ENCODE results near the gene DGKG.

Gene DGKG

DNA sequence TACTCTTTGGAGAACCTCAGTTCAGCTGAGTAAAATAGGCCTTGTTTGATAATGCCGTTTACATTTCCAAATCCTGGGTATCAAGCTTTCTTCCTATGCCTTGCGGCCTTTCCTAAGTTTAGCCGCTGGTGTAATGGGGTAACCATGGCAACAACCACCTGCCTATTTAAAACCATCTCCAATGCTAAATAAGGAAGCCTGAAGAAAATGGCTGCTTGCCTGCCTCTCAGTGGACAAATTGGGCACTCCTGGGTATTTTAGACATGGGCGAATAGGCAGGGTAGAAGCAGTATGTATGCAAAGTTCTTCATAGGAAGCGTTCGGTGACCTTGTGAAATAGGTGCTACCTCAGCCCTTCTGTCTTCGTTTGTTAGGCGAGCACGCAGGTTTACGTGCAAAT, 122.7 kb downstream of the DGKG start:
- peak; percentile 45 for DNase-seq (ENCODE audit: low spot score)

DNA sequence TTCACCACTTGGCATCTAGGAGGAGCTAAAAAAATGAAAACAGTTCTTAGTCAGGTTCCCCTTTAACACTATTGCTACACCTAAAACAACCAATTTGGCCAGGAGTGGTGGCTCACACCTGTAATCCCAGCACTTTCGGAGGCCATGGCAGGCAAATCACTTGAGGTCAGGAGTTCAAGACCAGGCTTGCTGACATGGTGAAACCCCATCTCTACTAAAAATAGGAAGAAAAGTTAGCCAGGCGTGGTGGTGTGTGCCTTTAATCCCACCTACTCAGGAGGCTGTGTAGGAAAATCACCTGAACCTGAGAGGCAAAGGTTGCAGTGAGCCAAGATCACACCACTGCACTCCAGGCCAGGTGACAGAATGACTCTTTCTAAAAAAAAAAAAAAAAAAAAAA, 124.1 kb downstream of the DGKG start:
- DNase-seq (ENCODE audit: low spot score), result no peak

DNA sequence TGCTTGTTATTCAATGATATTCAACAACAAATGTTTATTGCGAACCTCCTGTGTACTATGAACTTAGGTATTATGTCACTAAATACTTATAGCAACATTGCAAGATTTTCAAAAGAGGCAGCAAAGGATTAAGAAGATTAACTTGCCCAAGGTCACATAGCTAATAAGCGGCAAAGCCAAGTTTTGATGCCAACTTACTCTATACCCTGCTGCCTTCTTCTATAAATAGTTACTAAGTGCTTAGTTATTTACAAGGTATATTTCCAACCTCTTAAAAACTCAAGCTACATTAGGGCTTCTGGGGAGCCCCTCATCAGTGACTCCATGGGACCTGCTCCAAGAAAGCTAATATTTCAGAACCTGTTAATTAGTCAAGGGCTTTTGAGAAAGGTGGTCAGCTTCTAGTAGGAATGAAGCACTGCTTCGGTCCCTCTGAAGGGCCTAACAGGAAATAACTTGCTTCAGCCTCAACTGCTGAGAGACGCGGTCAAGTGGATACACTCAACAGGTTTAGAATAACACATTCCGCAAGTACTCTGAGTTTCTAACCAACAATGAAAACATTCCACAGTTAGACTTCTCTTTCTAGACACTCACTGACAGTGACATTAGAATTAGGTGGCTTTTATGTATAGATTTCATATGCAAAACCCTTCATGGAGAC, 125.5 kb downstream of the DGKG start:
- no peak for DNase-seq (ENCODE audit: low spot score)

DNA sequence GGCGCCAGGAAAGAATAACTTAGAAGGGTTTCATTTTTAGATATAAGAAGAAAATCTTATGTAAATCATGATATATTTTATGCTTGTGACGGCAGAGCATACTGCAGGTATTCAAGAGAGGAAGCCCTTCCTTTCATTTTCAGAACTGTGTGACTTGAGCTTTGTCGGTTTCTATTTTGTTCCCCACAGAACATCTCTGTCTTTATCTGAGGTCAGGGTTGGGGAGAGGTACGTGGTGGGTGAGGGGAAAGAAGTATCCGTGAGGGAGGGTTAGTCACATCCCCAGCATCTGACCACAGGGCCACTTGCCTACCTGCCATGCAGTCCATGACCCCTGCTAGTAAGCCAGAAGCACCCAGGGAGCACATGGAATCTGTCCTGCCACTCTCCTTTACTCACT, 126.5 kb downstream of the DGKG start:
- DNase-seq (ENCODE audit: low spot score), result no peak

DNA sequence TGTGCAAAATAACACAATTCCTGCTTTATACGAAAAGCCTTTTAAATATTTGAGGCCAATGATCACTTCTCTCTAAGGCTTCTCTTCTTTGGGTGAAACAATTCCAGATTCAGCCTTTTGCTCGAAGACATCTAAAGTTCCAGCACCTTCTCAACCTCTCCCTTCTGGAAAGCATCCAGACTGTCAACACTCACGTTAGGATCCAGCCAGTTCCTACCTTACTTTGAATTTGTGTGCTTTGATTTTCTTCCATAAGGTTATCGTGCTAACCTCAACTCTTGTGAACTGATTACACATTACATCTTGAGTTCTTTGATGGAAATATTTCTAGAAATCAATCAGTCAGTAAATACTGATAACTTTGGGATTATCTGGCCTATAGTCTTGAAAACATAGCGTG, 127.9 kb downstream of the DGKG start:
- no peak for DNase-seq (ENCODE audit: low spot score)

DNA sequence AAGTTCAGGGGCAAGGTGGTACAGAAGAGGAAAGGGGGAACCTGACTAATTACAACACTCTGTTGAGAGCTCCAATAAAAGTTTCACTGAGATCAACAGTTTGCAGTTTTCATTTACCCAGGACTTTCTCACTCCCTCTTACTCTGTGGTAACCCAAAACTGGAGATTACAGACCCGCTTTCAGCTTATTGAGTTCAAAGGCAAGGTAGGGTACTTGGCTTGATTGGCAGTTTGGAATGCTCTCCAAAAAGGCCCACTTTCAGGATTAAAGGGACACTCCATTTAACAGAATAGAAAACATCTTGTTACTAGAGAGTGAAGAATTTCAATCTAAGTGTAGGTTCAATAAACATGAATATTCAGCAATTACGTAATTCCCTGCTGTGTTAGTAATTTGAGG, 135.6 kb downstream of the DGKG start:
- DNase-seq (ENCODE audit: low spot score), result no peak

DNA sequence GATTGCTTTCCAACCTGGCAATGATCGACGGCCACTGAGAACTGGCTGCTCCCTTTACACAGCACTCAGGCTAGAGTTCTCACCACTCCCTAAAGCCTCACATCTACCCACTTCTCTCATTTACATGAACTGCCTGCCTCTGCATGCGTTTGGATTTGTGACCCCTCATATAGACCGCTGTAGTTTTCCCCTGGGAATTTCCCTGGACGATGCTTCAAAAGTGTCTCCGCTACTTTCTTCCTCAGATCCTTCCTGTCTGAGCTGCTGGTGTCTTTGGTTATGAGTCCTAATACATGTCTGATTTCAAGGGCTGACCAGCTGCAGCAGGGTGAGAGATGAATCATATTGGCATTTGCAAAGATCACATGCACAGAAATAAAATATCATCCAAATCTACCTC, 136.4 kb downstream of the DGKG start:
- no peak for DNase-seq (ENCODE audit: low spot score)

DNA sequence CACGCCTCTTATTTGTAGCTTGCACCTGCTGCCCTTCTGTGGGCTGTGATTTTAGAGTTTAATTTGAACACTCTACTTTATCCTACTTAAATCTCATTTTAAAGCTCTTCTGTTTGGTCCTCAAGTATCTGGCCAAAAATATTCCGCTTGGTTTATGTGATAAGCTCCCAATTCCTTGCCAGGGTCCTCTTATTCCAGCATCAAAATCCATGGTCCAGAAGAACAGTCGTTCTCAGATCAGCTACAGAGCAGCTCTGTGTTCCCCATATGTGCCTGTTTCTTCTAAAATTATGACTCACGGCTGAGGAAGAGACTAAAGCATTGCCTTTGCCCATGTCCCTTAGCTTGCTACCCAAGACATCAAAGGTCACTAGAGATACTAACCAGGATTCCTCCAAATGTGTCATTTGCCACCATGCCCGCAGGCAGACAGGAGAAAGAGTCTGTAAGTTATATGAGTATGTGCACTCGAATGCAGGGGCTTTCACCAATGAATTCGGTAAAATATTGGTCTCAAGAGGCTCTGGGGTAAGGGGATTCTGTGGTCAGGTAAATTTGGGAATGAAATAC, 137.9 kb downstream of the DGKG start:
- no peak for DNase-seq (ENCODE audit: low spot score)

DNA sequence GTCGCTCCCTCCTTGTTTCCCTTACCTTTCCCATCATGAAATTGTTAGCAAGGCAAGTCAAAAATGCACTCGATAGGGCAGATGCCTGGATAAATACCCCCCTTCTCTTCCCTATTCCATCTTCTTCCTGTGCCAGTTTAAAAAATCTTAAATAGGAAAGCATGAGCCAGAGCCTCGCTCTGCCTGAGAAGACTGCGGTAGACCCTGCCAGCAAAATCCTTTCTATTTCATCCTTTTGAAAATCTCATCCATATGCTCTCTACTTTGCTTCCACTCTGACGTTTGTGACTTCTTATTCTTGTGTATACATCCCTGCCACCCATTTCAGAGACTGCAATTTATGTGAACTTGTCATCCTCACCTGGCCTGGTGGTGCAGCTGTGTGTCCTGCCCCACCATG, 138.6 kb downstream of the DGKG start:
- DNase-seq (ENCODE audit: low spot score), result no peak

DNA sequence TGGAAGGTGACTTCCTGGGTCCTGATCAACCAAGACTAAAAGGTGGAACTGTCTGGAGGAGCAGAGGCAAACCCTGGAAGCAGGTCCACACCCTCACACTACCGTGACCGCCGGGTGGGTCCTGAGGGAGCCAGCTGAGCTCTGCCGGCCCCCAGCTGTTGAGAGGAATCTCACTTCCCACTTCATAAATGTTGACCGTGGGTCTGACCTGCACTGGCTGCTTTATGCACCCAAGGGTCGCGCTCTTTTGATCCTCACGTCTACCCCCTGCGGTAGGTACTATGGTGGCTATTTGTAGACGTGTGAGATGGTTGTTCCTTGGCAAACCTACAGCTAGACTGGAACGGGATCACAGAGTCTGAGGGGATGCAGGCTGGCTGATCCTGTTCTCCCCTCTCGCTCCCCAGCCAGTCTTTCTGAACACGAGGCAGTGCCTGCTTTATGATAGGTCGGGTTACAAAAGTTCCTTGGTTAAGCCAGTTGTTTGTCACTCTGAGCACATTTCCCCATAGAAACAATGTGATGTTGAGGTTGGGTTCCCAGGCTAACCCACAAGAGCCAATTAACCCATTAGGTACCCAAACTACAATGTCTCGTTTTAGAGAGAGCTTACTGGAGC, 140.2 kb downstream of the DGKG start:
- no peak for DNase-seq (ENCODE audit: low spot score)

DNA sequence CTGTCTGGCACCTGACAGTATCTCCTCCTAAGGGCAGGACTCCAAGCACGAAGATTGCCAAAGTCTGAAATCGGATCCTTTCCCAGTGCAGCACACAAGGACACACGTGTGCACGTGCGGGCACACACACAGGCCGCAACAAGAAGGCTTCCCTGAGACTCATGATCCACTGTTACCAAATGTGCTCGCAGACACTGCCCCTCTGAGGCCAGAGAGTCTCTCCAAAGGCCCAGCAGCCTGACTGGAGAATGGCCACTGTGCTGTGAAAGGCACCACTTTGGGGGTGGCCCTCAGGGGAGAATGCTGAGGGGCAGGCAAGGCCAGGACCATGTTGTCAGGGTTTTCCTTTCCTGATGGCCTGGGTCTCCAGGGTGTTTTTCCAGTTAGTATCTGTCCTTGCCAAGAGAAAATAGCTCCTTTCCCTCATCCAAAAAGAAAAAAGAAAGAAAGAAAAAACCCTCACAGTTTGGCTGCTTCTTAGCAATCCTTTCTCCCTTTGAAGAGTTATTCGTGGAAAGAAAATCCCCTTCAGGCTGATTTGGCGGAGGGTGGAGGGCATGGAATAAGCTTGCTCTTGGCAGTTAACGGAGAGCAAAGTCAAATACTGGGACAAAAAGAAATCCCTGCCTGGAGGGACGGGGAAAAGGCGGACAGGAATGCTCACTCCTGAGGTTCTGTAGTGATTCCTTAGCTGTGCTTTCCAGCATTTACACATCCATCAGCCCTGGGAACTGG, 141.0 kb downstream of the DGKG start:
- DNase-seq (ENCODE audit: low spot score), result no peak

DNA sequence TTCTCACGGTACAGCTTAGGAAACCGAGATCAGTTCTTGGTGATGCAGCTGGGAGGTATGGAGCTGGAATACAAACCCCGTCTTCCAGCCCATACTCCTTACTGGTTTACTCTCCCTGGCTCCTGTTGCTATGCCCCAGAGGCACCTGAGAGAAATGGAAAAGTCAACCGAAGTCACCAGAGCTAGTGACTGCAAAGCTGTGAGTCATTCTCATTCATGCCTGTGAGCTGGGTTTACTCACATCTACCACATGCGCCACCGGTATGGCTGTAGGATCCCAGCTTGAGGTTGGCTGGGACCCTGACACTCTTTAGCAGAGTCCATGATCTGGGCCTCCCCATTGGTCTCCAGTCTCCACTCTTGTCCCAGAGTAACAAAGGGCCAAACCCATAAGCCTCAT, 141.7 kb downstream of the DGKG start:
- DNase-seq (ENCODE audit: low spot score), result peak; percentile 41

DNA sequence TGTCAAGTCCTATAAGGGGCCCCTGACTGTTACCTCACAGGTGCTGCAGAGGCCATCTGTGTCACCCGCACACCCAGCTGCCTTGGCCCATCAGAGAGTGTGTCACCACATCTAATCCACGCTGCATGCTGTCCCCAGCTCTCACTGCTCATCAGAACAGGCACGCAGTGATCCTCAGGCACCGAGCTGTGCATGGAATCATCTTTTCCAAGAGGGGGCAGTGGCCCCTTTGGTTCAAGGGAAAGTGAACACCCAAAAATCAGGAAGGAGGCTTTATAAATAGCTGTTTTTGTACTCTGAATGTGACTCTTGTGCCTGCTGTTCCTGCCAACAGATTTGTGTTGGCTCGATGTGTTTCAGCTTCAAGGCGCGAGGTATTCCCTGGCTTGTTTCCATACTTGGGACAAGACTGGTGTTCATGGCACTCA, 142.8 kb downstream of the DGKG start:
- no peak for DNase-seq (ENCODE audit: low spot score)

DNA sequence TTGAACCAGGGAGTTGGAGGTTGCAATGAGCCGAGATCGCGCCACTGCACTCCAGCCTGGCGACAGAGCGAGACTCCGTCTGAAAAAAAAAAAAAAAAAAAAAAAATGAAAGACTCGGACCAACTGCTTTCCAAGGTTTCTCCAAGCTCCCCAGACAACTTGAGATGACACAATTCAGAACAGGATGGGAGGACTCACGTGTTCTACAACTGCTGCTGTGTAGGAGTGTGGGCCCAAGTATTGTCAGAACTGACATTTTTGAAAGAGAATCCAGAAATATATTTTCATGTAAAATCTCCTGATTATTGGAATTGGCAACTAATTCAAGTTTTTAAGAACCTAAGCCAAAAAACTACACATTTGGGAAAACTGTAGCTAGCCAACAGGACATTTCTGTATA, 143.6 kb downstream of the DGKG start:
- no peak for DNase-seq (ENCODE audit: low spot score)

DNA sequence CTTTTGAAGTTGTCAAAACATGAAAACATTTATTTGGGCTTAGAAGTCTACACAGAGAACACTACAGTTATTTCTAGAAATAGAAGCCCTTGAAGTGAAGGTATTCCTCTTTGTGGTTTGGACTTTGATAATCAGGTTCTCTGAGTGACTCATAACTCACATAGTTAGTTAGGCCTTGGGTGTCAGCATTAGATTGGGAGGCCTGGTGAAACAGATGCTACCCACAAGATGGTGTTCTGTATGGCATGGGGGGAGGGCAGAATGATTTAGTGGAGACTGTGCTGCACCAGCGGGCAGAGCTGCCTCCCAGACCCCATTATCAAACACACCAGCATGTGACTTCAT, 144.2 kb downstream of the DGKG start:
- peak; percentile 93 for DNase-seq (ENCODE audit: low spot score)

DNA sequence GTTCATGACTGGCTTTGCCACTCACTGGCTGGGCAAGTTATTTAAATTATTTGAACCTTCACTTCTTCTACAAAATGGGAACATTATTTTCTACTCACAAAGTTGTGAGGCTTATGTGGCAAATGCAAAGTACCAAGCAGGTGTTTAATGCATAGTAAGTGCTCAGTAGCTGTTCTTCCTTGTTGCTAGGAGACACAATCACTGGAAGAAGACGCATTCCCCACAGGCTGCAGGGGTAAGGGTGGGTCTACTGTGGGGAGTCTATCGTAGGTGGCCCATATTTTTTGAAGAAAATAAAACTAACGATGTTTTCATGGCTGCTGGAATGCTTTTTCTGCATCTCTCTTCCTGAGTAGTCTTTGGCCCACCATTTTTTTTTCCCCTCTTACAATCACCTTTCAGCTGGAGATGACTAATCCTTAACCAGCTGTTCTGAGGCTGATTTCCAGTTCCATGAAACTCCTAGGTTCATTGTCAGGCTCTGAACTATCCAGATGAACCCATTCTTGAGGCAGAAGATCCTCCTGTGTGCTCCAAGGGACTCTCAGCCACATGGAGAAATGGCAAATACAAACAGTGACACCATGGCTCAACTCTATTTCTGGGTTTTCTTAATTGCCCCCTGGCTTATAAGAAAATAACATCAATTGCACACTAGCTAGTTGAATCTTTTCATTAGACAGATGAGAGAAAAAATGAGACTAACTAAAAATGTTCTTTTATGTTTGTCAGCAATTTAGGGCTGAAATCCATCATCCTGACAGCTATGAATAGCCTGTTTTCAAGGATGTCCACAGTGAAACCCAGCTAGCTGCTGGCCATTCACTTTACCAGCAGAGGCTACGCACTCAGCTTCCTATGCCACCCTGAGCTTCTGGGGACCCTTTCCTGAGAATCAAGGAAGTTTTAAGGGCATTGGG, 144.9 kb downstream of the DGKG start:
- peak; percentile 49 for DNase-seq (ENCODE audit: low spot score)

DNA sequence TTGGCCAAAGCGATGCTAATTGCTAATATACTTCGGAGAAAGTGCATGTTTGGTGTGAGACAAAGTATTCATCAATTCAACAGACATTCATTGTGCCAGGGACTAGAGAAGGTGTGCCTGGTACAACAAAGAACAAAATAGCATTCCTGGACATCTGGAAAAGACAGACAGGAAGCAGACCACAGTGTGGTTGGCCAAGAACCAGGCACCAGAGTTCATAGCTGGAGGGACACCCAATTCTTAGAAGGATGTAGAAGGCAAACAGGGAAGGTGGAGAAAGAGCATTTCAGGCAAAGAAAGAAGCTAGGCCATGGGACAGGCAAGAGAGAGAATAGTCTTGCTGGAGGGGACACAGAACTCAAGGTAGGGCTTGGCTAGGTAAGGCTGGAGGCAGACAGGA, 147.4 kb downstream of the DGKG start:
- DNase-seq (ENCODE audit: low spot score), result peak; percentile 46

DNA sequence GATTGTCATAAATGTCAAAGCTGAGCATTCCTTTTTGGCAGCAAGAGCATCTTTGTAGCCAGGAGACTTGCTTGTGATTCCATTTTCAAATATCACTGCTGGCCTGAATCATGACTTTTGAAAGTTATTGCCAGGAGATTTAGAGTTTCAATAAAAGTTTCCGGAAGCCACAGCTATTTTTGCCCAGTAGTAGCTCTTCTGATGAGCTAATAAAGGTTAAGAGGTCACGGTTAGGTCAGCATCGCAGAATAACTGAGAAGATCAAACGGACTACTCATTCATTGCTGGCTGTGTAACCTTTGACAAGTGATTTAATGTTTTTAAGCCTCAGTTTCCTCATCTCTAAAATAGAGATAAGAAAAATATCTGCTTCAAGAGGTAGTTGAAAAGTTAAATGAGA, 148.1 kb downstream of the DGKG start:
- peak; percentile 33 for DNase-seq (ENCODE audit: low spot score)

DNA sequence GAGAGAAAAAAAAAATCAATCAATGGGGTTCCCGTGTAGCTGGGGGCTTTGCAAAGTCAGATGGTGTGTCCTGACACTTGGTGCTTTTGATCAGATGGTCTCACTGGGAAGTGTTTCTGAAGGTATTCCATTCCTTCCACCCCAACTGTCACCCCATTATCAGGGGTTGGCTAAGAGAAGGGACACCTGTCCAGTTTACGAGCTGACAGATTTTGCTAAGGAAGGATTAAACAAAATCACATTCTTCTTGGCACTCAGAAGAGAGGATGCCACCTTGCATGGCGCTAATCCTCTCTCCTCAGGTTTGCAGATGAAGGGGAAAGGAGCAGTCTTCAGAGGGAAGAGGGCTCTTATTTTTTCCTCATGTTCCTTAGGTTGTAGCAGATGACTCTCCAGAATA, 149.4 kb downstream of the DGKG start:
- DNase-seq (ENCODE audit: low spot score), result no peak

DNA sequence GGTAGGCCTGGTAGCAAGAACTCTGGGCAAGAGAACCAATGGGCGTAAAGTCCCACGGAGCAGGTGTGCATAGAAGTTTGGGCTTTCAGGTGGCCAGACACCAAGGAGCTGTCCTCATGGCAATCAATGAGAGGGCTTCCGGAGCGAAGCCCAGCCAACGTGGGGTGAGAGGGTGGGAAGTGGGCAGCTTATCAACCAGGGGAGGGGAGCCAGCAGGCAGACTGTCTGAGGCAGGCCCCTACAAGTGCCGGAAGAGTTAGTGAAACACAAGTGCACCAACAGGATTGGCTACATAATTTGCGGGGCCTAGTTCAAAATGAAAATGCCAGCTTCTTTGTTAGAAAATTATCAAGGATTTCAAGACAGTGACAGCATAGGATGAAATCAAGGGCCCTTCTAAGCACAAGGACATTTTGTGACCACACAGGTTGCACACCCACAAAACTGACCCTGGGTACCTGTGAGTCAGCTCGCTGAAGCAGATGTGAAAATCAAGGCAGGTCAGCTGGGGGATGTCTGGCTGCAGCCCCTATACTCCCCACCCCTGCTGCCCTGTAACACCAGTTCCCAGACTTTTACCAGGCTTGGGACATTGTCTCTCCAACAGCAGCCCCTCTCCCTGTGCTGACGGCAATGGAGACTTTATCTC, 151.1 kb downstream of the DGKG start:
- no peak for DNase-seq (ENCODE audit: low spot score)
